ENCODE measurements around the gene USP11.

Gene USP11

DNA sequence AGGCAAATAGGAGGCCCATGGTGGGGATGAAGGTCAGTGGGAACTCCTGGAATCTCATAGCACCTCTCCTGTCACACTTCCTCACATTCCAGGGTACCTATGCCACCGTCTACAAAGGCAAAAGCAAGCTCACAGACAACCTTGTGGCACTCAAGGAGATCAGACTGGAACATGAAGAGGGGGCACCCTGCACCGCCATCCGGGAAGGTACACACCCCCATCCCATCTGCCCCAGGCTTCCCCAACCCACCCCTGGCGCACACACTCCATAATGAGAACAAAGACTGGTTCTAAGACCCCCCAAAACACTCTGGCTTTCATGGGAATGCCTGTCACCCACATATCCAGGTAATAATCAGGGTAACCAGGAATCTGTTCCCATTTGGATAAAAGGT, 7.9 kb upstream of the USP11 start:
- DNase-seq (ENCODE audit: low spot score), result no peak

- no peak for DNase-seq (ENCODE audit: low spot score)
These were observed 6.7 kb upstream of the USP11 start for GRCh38 chrX:47226071-47226470.

DNA sequence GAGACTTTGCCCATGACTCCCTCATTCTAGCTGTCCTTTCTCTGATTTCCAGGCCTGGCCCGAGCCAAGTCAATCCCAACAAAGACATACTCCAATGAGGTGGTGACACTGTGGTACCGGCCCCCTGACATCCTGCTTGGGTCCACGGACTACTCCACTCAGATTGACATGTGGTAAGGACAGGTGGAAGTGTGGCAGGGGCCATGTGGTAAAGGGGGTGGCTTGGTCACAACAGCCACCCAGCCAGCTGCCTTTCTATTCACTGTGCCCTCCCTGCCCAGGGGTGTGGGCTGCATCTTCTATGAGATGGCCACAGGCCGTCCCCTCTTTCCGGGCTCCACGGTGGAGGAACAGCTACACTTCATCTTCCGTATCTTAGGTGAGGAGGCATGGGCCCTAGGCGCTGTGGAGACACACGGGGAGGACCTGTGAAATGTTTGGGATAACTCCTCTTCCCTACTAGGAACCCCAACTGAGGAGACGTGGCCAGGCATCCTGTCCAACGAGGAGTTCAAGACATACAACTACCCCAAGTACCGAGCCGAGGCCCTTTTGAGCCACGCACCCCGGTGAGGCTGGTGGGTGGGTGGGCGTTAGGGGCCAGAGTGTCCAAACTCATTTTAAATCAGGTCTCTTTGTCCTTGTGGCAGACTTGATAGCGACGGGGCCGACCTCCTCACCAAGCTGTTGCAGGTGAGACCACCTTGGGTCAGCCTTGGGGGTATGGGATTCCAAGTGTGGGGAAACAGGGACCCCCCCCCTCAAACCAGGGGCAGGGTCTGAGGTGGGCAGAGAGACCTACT, 6.1 kb upstream of the USP11 start:
- DNase-seq (ENCODE audit: low spot score), result no peak

- DNase-seq (ENCODE audit: low spot score), result no peak
These were observed 5.5 kb upstream of the USP11 start for GRCh38 chrX:47227334-47227583.

GRCh38 chrX:47228550-47229270, 4.1 kb upstream of the USP11 start:
- no peak for DNase-seq (ENCODE audit: low spot score)

- DNase-seq (ENCODE audit: low spot score), result no peak
These were observed 3.4 kb upstream of the USP11 start for GRCh38 chrX:47229427-47229826.

GRCh38 chrX:47230136-47230868, 2.5 kb upstream of the USP11 start:
- no peak for DNase-seq (ENCODE audit: low spot score)

DNA sequence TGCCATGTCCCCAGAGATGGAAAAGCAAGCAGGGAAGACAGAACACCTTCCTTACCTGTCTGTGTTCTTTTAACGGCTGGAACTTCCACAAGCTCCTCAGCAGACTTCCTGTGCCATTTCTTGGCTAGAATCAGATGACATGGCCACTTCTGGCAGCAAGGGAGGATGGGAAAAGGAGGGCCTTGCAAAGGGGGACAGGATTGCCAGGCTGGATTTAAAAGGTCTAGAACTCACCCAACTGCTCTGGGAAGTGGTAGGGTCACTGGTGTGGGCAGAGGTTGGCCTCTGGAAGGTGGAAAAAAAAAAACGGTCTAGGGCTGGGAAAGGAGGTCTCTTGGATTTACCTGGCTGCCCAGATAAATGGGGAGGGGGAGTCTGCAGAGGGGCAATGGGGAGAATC, 1.6 kb upstream of the USP11 start:
- DNase-seq (ENCODE audit: low spot score), result no peak

DNA sequence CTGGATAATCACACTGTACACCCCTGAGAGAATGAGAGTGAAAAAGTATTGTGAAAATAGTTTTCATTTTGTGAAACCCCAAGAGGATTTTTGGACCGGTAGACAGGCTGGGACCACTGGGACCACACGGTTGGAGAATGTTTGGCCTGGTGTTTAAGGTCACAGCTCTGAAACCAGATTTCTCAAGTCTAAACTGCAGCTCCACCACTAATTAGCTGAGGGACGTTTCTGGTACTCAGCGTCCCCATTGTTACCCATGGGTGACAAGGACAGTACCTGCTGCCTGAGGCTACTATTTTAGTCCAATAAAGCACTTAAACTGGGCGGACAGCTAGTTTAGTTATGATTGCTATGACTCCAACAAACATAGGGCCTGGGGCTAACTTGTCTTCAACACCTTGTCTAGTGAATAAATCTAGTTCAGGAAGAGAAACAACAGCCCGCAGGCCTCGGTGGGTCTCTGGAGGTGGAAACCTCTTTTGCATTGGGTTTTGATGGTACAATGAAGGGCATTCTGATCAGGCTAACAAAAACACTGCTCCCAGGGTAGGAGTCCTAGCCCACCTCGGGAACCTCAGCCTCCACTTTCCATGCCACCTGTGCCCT, 509 bp upstream of the USP11 start:
- no peak for DNase-seq (ENCODE audit: low spot score)

- peak; percentile 89 for DNase-seq (ENCODE audit: low spot score)
These were observed 714 bp downstream of the USP11 start for GRCh38 chrX:47233333-47234113.

DNA sequence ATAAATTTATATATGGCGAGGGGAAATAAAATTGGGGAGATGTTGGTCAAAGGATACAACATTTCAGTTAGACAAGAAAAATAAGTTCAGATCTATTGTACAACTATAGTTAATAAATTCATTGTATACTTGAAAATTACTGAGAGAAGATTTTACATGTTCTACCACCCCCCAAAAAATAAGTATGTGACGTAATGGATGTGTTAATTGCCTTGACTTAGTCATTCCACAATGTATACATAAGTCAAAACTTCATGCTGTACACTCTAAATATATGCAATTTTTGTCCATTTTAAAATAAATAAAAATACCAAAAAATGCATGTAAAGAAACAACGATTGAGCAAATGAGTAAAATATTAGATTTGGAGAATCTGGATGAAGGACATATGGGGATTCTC, 1.8 kb downstream of the USP11 start:
- no peak for DNase-seq (ENCODE audit: low spot score)

DNA sequence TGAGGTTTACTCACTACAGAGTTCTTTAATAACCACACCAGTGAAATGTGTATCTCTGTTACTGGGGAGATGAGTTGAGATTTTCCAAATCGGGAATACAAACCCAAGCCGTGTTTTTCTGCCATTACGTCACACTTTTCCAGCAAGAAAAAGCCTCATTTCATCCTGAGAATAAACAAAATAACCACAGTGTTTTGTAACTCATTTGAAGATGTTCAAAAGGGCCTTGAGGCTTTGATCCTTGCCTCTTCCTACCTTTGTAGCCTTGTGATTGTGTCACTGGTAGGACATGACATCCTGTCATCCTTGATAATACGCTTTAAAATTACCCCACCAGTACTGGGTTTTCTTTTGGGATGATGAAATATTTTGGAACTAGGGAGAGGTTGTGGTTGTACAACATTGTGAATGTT, 2.9 kb downstream of the USP11 start:
- DNase-seq (ENCODE audit: low spot score), result no peak

GRCh38 chrX:47239199-47239598, 6.4 kb downstream of the USP11 start:
- DNase-seq (ENCODE audit: low spot score), result no peak

- no peak for DNase-seq (ENCODE audit: low spot score)
These were observed 7.2 kb downstream of the USP11 start for GRCh38 chrX:47239898-47240545.

DNA sequence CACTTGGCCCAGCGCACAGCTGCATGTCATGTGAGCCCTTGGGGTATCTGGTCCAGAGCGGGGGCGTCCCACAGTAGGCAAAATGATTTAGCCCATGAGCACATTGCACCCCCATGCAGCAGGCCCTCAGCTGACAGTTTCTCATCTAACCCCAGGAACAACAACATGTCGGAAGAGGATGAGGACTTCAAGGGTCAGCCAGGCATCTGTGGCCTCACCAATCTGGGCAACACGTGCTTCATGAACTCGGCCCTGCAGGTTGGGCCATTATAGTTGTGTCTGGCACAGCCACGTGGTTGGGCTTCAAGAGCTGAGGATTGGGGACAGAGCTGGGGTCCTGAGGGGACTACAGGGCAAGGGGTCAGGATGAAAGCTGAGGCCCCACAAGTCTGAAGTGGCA, 7.8 kb downstream of the USP11 start:
- DNase-seq (ENCODE audit: low spot score), result no peak

- no peak for DNase-seq (ENCODE audit: low spot score)
These were observed 8.6 kb downstream of the USP11 start for GRCh38 chrX:47241201-47242011.

DNA sequence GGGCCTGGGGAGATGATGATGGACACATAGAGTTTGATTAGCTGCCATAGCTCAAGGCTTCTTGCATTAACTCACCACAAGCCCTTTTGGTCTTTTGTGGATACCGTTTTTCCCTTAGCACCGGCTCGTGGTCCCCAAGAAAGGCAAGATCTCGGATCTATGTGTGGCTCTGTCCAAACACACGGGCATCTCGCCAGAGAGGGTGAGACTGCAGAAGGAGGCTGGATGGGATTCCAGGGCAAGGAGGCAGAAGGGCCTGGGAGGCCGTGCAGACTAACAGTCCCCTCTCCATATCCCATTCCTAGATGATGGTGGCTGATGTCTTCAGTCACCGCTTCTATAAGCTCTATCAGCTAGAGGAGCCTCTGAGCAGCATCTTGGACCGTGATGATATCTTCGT, 9.5 kb downstream of the USP11 start:
- no peak for DNase-seq (ENCODE audit: low spot score)

GRCh38 chrX:47243351-47243750, 10.5 kb downstream of the USP11 start:
- no peak for DNase-seq (ENCODE audit: low spot score)

DNA sequence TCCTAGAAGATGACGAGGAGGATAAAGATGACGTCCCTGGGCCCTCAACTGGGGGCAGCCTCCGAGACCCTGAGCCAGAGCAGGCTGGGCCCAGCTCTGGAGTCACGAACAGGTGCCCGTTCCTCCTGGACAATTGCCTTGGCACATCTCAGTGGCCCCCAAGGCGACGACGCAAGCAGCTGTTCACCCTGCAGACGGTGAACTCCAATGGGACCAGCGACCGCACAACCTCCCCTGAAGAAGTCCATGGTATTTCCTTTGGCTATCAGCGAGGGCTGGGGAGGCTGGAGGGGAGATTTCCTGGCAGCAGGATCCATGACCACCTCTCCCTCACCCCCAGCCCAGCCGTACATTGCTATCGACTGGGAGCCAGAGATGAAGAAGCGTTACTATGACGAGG, 11.9 kb downstream of the USP11 start:
- DNase-seq (ENCODE audit: low spot score), result no peak

GRCh38 chrX:47245156-47245555, 12.3 kb downstream of the USP11 start:
- no peak for DNase-seq (ENCODE audit: low spot score)

Measured in AG08396 (cell line).